Activated CD8-positive, alpha-beta memory T cell treated with anti-CD3 and anti-CD28 coated beads for 36 hours (primary cell): ENCODE measurements around the gene LRIT3. TPM values are rescaled to one million over a fixed set of nuclear protein-coding genes. Genes with fewer than 3 reads are reported as not detected.
"Not testable (repeated sequence)": the region's sequence is repeated elsewhere in the genome, so short reads cannot be mapped to it uniquely, and the experiment has no call there.

Experiments
- CTCF ChIA-PET: fragments of 350-600 bp; sonication (Branson Sonifier 250); formaldehyde crosslinking; loops from one replicate; lab custom pipeline; 2021; ENCODE audit warnings: antibody characterized with exemption; lab: Charles Lee
- POLR2A ChIA-PET: fragments of 350-600 bp; sonication (Branson Sonifier 250); formaldehyde crosslinking; loops from one replicate; lab custom pipeline; 2021; ENCODE audit warnings: antibody characterized with exemption; lab: Charles Lee
- total RNA-seq, 2 experiments: library from RNA; stranded (reverse); gene quantifications; one replicate each; pipeline ENCODE4 v1.2.3, GENCODE V29; 2021

LRIT3 gene
- total RNA-seq, 2 experiments from 2014 or later: 0.17 to 0.23 TPM

DNA sequence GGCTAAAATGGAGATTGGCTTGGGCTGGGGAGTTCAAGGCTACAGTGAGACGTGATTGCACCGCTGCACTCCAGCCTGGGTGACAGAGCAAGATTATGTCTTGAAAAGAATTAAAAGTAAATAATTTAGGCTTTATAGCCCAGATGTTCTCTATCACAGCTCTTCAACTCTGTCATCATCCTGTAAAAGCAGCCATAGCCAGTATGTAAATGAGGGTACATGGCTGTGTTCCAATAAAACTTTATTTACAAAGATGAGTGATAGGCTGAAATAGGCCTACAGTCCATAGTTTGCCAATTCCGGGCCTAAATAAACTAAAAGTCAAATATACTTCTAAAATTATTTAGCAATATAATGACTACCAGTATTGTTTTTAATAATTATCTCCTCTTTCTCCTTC is 10.9 kb upstream of the LRIT3 start:
- ChIA-PET CTCF (no interaction called here), POLR2A (no interaction called here)

DNA sequence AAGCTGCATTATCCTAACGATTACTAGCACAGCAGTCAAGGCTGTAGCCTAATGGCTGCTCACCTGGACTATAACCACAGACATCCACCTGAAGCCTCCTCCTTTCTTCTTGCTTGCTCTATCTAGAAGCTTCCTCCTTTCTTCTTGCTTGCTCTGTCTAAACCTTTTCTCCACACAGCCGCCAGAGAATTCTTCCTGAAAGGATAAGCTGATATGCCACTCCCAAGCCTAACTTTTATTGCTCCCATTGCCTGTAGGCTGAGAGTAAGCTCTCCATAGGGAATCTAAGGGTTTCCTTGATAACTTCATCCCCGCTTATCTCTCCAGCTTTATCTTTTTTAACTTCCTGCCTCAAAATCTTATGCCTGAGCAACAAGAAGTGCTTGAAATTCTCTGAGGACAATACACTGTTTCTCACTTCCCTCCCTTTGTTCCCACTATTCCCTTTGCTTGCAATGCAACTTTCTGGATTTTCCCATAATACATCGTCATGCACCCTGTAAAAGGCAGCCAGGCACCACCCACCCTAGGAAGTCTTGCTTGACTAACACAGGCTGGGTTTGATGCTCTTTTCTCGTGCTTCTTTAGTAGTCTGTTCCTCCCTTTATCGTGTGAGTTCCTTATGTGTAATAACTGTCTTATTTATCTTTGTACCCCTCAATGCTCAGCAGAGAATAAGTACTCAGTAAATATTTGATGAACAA is 1.4 kb upstream of the LRIT3 start:
- ChIA-PET POLR2A (no interaction called here), CTCF (no interaction called here)

DNA sequence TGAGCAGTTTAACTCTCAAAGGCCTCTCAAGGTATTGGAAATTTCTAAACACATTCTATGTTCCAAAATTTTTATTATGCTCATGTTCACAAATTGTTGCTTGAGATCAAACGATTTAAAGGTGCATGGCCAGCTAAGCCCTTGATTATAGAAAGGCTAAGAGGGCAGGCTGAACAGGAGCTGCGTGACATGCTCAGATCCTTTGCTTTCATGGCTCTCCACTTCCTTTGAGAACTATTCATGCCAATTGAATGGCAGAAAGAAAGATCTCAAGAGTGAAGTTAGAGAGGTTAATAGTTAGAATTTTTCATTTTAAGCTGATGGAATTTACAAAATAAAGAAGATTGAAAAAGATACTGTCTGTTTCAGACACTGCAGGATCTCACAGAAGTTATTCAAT is 594 bp downstream of the LRIT3 start:
- POLR2A ChIA-PET: no interaction called here
- CTCF ChIA-PET: no interaction called here

DNA sequence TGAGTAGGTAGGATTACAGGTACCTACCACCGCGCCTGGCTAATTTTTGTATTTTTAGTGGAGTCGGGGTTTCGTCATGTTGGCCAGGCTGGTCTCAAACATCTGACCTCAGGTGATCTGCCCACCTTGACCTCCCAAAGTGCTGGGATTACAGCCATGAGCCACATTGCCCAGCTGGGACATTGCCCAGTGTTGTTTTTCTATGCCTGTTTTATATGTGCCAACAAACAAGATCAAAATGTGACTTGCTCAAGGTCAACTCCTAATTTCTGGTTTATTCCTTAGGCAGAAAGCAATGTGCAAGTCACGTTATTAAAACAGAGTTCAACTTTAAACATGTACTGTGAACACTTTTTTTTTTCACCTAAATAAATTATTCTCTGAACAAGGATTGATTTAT is 2.7 kb downstream of the LRIT3 start:
- CTCF ChIA-PET: no interaction called here
- POLR2A ChIA-PET: no interaction called here

DNA sequence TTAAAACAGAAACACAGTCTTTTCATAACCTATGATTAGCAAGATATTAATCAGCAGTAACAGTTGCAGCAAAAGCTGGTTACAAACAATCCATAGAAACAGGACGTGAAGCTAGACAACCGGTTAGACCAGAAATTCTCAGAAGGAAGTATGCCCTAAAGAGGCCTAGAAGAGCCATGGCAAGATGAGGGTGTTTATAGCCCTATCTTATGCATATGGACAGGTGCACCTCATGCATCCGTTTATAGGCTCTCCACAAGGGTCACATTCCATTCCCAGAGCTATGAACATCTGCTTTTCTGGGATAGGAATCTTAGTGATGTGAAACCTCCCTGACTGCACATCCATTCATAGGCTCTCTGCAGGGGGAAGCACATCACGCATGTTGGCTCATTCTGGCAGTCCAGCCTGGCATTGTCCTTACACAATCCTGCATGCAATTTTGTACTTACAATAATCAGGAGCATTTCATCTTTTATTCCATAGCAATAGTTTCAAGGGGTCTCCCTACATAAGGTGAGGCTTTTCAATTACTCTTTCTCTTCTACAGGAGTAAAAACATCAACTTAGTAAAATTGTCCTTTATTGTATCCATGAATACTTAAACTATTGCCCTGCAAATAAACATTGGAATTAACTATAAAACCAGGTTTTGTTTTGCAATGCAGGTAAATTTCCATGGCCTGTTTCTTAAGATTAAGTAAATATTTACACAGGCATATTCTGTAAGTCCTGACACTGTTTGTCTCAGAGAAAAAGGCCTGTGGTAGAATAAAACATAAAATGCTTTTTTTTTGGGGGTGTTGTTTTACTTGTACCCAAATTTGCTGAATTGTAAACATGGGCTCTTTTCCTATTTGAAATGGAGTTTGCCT is 11.8 kb downstream of the LRIT3 start:
- CTCF ChIA-PET, POLR2A ChIA-PET: not testable (repeated sequence)

DNA sequence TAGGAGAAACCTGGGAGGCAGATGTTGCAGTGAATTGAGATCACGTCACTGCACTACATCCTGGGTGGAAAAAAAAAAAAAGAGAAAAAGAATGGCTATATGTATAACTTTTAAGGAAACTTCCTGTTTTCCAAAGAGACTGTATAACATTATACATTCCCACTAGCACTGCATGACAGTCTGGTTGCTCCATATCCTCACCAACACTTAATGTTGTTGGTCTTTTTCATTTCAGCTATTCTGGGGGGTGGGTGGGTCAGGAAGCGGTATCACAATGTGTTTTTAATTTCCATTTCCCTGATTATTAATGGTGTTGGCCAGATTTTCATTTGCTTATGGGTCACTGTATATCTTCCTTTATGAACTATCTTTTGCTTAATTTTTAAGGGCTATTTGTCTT is 13.4 kb downstream of the LRIT3 start:
- ChIA-PET CTCF (no interaction called here), POLR2A (no interaction called here)

DNA sequence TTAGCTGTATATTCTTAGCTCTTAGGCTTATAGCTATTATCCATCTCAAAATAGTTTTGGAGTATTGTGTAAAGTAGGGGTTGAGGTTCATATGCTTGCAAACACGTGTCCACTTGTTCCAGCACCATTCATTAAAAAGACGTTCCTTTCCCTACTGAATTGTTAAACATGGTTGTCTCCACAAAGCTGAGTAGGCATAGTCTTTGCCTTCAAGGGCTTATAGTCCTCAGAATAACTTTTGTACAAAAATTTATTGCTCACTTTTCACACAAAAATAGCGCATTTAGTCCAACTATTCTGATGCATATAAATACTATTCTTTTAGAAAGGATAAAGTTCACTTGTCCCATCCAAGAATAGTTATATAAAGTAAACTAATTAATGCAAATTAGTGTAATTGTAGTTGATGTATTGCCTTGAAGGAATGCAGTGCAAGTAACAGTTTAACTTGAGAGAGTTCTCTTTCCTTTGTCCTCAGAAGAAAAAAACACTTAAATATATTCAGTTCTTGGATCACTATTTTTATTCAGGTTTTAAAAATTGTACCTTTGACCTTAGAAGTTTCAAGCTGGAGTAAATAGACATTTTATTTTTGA is 14.1 kb downstream of the LRIT3 start:
- ChIA-PET POLR2A (no interaction called here), CTCF (no interaction called here)

DNA sequence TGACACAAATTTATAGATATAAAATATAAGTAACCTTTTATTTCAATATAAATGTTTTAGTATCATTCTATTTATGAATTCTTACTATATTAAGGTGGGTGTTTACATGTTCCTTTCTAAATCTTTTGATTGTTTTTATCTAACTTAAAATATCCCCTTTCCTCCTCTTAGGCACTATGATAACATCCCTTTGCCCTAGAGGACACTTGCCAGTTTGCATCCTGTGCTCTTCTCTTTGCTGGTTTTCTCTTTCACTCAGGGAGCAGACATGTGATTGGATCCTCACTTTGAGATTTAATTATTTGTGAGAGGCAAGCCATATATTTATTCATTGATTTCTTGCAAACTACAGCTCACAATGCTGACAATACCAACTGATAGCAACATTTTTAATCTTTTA is 16.2 kb downstream of the LRIT3 start:
- ChIA-PET CTCF (no interaction called here), POLR2A (no interaction called here)

DNA sequence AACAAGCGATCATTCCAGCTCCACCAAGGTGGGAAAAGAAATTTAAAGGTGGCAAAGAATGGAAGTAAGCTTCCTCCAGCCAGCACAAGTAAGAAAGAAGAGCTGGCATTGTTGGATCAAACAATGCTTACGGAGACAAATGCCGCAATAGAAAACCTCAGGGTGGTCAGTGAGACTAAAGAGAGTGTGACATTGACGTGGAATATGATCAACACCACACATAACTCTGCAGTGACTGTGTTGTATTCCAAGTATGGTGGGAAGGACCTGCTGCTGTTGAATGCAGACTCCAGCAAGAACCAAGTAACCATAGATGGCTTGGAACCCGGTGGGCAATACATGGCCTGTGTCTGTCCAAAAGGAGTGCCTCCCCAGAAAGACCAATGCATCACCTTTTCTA is 22.2 kb downstream of the LRIT3 start:
- ChIA-PET CTCF (no interaction called here), POLR2A (no interaction called here)

DNA sequence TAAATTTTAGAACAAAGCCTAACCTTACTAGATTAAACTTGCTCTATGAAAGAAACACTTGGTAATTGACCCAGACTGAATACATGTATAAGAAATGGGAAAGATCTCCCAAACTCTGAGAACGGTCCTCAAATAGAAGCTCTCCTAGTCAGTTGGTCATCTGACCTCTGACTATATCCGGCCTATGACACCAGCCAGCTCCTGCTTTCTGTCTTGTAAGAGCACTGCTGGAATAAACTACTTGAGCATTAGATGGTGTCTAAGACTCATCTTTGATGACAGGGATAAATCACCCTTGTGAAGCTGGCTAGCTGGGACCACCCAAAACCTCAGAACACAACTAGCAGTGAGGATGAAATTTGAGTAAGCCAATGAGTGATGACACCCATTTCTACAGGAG is 24.2 kb downstream of the LRIT3 start:
- ChIA-PET CTCF (no interaction called here), POLR2A (no interaction called here)

DNA sequence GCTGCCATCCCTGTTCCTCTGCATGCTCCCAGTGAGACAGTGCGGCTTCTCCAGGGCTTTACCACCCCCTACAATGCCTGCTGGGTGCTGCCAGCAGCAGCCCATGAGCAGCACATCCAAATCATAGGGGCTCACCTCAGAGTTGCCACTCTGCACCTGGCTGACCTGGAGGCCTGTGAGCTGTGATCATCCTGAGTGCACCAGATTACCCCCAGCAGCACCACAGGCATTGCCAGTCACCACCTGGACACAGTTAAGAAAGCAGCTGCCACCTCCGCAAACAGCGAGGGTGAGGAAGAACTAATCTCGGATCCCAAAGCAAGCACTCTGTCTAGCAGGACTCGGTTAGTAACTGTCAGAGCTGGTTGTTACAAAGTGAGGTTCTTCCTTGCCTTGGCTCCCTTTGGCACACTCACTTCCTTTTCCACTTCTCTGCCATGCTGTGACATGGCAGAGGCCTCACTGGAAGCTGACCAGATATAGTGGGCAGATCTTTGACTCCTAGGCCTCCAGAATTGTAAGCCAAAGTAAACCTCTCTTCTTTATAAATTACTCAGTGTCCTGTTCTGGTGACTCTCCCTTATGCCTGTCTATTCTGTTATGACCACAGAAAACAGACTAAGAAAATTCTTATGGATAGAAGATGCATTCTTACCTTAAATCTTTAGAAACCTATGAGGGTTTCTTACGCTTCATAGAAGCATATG is 25.2 kb downstream of the LRIT3 start:
- ChIA-PET POLR2A (no interaction called here), CTCF (interaction anchor here (0.7 kb wide), 1 partner anchor 37 kb away, joined by 3 read pairs; no protein-coding TSS in a partner anchor)

DNA sequence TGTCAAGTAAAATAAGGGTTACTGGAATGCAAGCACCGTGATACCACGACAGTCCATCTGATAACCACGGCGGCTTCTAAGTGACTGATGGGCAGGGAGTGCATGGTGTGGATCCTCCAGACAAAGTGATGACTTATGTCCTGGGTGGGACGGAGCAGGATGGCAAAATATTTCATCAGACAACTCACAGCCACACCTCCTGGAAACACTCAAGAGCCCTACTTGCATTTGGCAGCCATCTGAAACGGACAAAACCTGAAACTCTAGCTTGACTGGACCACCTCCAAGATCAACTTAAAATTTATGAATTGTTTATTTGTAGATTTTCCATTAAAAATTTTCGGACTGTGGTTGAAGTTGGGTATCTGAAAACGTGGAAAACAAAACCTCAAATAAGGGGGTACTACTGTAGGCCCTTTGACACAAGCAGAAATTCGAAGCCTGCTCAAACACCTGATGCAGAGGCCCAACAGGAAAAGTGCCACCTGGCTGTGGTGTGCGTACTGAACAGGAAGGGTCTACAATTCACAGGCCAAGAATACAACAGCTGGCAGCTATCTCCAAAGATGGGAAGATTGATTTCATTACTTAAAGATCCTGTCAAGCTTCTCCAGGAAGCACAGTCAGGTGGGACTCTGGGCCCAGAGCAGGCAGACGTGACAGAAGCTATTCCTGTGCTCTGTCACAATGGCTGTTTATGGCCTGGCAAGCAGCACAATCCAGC is 26.0 kb downstream of the LRIT3 start:
- CTCF ChIA-PET: interaction anchor here (0.7 kb wide), 1 partner anchor 36 kb away, joined by 3 read pairs; no protein-coding TSS in a partner anchor
- POLR2A ChIA-PET: no interaction called here

DNA sequence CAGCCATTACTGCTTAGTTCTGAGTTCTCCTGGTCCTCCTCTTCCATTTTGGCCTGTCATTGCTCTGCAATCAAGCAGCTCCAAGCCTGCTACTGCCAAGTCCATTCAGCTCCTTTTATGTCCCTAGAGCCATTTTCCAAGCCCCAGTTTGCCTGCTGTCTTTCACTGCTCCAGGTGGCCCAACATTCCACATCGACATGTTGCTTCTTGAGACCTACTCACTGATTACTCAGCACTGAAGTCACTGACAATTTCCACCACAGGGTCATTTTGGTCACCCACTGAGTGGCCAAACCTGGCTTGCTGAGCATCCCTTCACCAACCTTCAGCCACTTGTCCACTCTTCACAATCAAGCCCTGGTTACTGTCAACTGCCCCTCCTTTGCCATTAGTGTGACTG is 27.2 kb downstream of the LRIT3 start:
- ChIA-PET POLR2A (no interaction called here), CTCF (no interaction called here)

DNA sequence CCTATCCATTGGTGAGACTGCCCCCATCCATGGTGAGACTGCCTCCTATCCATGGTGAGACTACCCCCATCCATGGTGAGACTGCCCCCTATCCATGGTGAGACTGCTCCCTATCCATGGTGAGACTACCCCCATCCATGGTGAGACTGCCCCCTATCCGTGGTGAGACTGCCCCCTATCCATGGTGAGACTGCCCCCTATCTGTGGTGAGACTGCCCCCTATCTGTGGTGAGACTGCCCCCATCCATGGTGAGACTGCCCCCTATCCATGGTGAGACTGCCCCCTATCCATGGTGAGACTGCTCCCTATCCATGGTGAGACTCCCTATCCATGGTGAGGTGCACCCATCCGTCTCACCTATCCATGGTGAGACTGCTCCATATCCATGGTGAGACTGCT is 27.6 kb downstream of the LRIT3 start:
- POLR2A ChIA-PET, CTCF ChIA-PET: not testable (repeated sequence)

DNA sequence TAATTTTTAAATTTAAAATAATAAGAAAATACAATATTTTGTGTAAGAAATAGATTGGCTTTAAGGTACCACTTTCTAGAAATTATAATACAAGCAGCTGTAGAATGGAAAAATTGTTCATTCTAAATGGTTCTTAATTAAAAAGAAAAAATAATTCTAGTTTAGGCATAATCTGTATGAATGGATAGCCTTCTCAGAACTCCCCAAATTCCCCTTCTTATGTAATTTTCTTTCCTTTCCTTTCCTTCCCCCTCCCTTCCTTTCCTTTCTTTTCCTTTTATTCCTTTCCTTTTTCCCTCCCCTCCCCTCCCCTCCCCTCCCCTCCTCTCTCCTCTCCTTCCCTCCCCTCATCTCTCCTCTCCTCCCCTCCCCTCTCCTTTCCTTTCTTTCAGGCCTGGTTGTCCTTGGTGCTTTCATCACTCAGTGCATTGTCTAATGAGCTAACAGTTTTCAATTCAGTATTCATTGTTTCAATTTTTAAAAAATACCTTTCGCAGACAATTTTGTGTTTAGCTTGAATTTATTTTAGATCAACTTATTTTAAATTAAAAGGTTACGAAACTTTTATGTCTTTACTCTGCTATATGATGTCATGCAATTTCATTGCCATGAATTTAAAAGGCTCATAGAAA is 28.8 kb downstream of the LRIT3 start:
- ChIA-PET POLR2A (no interaction called here), CTCF (interaction anchor here (1.1 kb wide), 1 partner anchor 135 kb away, joined by 3 read pairs; no protein-coding TSS in a partner anchor)

DNA sequence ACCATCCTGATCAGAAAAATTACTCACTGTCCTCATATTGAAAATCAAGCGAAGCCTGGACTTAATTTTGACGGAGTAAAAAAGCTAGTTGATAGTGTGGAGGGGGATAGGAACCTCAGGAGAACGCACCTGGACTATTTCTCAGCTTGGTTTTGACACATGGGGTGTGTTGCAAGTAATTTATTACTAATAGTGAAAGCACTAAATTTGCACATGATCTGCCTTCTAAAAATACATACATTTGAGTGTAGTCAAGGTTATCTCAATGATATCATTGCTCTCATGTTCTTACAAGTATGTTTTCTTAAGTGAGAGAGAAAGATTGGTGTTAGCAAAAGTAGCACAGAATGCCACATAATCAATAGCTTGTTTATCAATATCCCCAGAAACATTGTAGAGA is 29.5 kb downstream of the LRIT3 start:
- POLR2A ChIA-PET: no interaction called here
- CTCF ChIA-PET: interaction anchor here (1.1 kb wide), 1 partner anchor 136 kb away, joined by 3 read pairs; no protein-coding TSS in a partner anchor

DNA sequence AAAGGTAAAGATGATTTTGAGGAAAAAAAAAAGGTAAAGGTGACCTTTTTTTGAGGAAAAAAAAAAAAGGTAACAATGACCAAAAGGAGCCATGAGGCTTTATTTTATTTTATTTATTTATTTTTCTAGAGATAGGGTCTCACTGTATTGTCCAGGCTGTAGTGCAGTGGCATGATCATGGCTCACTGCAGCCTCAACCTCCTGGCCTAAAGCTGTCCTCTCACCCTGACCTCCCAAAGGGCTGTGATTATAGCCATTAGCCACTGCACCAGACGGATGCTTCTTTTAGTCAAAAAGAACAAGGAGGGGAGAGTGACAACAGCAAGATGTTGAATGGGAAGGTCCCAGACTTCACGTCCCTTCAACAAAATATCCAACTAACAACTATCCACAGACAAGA is 30.4 kb downstream of the LRIT3 start:
- CTCF ChIA-PET: no interaction called here
- POLR2A ChIA-PET: no interaction called here

DNA sequence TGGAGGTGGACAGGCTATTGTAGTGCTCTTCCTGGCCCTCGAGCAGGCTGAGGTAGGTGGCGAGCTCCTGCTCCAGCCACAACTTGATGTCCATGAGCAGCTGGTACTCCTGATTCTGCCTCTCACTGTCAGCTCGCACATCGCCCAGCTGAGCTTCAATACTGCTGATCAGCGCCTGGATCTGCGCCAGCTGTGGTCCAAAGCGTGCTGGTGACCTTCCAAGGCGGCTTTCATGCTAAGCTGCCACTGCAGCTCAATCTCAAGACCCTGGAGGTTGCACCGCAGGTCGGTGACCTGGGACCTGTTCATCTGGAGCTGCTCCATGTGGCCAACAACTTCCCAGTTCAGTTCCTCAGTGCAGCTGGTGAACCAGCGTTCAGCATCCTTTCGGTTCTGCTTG is 31.2 kb downstream of the LRIT3 start:
- CTCF ChIA-PET: no interaction called here

More for the DNA sequence above, 31.2 kb downstream of the LRIT3 start:
- POLR2A ChIA-PET: no interaction called here
